DMS114 treated with DMSO at 0.1 percent for 48 hours (cell line): ENCODE results near the gene MOK.

ENCODE experiments used
- DNase-seq: peaks from one replicate; lab custom pipeline; 2025; ENCODE audit not compliant: unreplicated experiment; lab: John Stamatoyannopoulos, UW

The MOK gene

DNA sequence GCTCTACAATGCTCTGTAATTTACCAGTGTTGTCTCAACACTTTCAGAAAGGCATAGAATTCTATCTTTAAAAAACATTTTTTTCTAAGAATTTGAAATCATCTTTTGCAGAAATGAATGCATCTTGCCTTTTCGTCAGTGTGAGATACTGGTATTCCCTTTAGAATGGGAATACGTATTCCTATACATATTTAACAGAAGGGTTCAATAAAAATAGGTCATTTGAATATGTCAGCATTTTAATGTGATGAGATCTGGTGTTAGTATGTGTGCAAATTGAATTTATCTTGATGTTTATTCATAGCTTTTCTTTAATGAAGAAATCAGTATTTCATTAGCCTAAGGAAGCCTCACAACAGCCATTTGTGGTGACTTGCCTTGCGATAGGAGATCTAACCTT, 121.1 kb downstream of the MOK start:
- no peak for DNase-seq

DNA sequence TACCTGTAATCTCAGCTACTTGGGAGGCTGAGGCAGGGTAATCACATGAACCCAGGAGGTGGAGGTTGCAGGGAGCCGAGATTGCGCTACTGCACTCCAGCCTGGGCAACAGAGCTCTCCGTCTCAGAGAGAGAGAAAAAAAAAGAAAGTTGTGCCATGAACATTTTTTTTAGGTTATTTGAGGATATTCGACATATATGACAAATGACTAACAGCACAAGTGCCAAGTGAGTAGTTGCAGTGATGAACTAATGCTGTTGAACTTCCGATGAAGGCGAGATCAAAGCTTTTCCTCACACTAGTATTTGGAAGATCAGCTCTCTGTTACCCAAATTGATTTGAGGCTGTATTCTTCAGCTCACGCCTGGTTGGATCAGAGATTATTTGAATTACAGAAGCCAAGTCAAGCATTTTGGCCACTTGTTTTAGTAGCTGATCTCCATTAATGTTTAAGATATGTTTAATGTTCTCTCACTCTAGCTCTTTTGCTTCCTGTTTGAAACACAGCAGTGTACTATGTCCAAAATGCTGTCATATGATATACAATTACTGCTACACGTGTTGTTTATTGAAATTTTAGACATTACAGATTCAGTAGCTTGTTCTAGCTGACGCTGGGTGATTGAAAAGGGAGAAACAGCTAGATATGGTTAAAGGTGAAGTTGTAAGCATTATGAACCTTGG, 121.9 kb downstream of the MOK start:
- DNase-seq = no peak

DNA sequence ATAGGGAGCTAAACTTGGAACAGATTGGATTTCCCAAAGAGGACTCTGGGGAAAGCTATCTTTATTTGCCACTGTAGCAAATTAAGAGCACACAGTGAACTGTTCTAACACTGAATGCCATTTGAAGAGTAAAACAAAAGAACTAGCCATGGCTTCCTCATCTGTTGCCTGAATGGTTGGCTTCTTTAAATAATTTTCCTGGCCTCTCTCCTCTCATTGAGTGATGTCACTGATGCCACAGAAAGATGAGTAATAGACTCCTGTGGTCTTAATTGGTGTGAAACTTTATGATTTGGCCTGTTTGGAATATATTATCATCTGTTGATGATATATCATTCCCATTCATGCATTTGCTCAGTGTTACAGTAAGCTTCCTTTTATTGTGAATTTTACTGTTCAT, 122.8 kb downstream of the MOK start:
- DNase-seq = no peak

DNA sequence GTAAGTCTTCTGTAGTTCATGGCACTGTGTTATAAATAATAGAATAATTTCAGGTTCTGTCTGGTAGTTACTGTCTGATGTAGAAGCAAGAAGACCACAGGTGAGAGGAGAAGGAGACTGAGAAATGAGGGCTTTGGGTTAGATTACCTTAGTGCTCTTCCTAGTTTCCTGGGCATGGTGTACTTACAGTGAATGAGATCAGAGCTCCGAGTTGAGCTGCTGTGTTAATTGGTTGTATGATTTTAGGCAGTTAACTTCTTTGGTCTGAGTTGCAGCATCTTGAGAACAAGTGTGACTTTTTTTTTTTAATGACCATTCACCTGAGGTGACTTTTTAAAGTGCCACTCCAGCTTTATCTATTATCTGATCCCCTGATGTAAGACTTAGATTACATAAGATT, 123.8 kb downstream of the MOK start:
- no peak for DNase-seq

DNA sequence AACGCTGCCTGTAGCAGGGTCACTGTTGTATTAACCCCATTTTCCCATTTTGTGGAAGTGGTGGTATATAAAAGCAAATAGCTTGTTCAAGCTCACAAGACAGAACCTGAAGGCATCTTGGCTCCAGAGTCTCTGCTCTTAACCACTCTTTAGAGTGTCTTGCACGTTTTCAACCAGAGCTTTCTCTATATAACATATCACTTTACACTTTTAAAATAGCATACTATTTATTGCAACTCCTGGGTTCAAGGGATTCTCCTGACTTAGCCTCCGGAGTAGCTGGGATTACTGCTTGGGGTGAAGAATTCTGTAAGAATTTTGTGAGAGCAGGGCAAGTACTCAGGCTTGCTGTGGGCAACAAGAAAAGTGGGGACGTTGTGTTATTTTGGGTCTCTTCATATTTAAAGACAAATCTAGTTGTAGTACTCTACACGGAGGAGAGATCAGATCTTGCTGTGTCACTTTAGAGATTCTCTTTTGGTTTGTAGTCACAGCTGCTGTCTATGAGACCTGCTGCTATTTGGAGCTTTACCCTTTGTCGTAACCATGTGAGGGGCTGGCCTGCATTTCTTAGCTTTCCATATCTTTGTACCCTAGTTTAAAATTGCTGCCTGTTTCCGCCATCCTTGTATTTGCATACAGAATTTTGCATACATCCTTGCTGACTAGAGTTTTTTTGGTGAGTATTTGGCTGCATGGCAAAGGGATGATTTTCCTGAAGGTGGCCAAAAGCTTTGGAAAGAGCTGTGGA, 124.5 kb downstream of the MOK start:
- no peak for DNase-seq
